Hepatocyte (in vitro differentiated cells): ENCODE results near the gene TMEM150B. TPM values are rescaled to one million over a fixed set of nuclear protein-coding genes. Genes with fewer than 3 reads are reported as not detected.

Experiments used
- DNase-seq: peaks from one replicate; pipeline ENCODE4 v3.0.0-alpha.2; 2016; ENCODE audit warnings: low spot score
- H2AFZ ChIP-seq: fragments of 200-600 bp; sonication (generic); 2 replicates; pipeline ENCODE4 v1.6.0; 2016; ENCODE audit warnings: antibody characterized with exemption, mild to moderate bottlenecking
- H3K27ac ChIP-seq: fragments of 200-600 bp; sonication (generic); 2 replicates; pipeline ENCODE4 v1.5.1; 2016; ENCODE audit warnings: mild to moderate bottlenecking
- H3K27me3 ChIP-seq: fragments of 200-600 bp; sonication (generic); 2 replicates; pipeline ENCODE4 v1.6.1; 2016
- H3K36me3 ChIP-seq: fragments of 200-600 bp; sonication (generic); replicated peaks from 2 replicates; pipeline ENCODE4 v1.5.1; 2016; ENCODE audit warnings: low read depth; ENCODE audit not compliant: insufficient read depth
- H3K4me1 ChIP-seq: fragments of 200-600 bp; sonication (generic); 2 replicates; pipeline ENCODE4 v1.5.1; 2016; ENCODE audit warnings: mild to moderate bottlenecking, moderate library complexity; ENCODE audit not compliant: insufficient read depth
- H3K4me2 ChIP-seq: fragments of 200-600 bp; sonication (generic); 2 replicates; pipeline ENCODE4 v1.6.0; 2016
- H3K4me3 ChIP-seq: fragments of 200-600 bp; sonication (generic); 2 replicates; pipeline ENCODE4 v1.5.1; 2016; ENCODE audit warnings: mild to moderate bottlenecking
- H3K79me2 ChIP-seq: fragments of 200-600 bp; sonication (generic); 2 replicates; pipeline ENCODE4 v1.6.0; 2017; ENCODE audit warnings: mild to moderate bottlenecking
- H3K9me2 ChIP-seq: fragments of 200-600 bp; sonication (generic); replicated peaks from 2 replicates; pipeline ENCODE4 v1.6.0; 2017; ENCODE audit warnings: mild to moderate bottlenecking; ENCODE audit not compliant: insufficient read depth
- H3K9me3 ChIP-seq: fragments of 200-600 bp; sonication (generic); 2 replicates; pipeline ENCODE4 v1.5.1; 2016; ENCODE audit warnings: low read depth, mild to moderate bottlenecking
- H4K20me1 ChIP-seq: fragments of 200-600 bp; sonication (generic); 2 replicates; pipeline ENCODE4 v1.6.0; 2016; ENCODE audit warnings: mild to moderate bottlenecking; ENCODE audit not compliant: insufficient read depth, poor library complexity, severe bottlenecking
- CTCF ChIP-seq: fragments of 200-600 bp; sonication (generic); IDR thresholded peaks from 2 replicates; pipeline ENCODE4 v1.5.1; 2016; ENCODE audit warnings: antibody characterized with exemption, mild to moderate bottlenecking; ENCODE audit not compliant: poor library complexity
- EZH2 ChIP-seq: fragments of 200-600 bp; sonication (generic); IDR thresholded peaks from 2 replicates; pipeline ENCODE4 v1.6.1; 2016; ENCODE audit warnings: antibody characterized with exemption, mild to moderate bottlenecking, borderline replicate concordance
- EZH2phosphoT487 ChIP-seq: fragments of 200-600 bp; sonication (generic); IDR thresholded peaks from one replicate; pipeline ENCODE4 v1.6.1; 2018; ENCODE audit warnings: antibody characterized with exemption, mild to moderate bottlenecking, low read depth, moderate library complexity; ENCODE audit not compliant: unreplicated experiment, severe bottlenecking
- WGBS: methylation state at CpG from one replicate; pipeline ENCODE4 v1.1.6; 2016; ENCODE audit warnings: low lambda C conversion rate; ENCODE audit errors: missing lambda C conversion rate; 5-methylcytosine and 5-hydroxymethylcytosine counted together
- polyA plus RNA-seq: library from polyadenylated mRNA; unstranded; fragments of >200 nt; fragmentation: Nextera tagmentation; extraction: Ambion mirVana; gene quantifications from 2 replicates; pipeline ENCODE4 v1.2.1, GENCODE V29; 2016
- total RNA-seq: library from RNA; depleted of rRNA; stranded (reverse); fragments of >200 nt; gene quantifications from 2 replicates; pipeline ENCODE4 v1.2.3, GENCODE V29; 2014

The TMEM150B gene
- total and polyA plus RNA-seq, 2 experiments from 2014 or later = 9.2 to 25.4 TPM

- H3K27me3 ChIP-seq = no peaks in the 10 kb centered on the region
- peak overlapping the region; percentile 93 for H3K4me2 ChIP-seq
- H3K79me2 ChIP-seq = peaks cover 8% of the 10 kb centered on the region
- DNase-seq = no peak
- WGBS = 23% methylated on average over 14 of the region's 18 CpGs
- peaks cover 8% of the 10 kb centered on the region for H3K4me1 ChIP-seq
- no peak overlapping the region for H2AFZ ChIP-seq
- H3K9me2 ChIP-seq = no peaks in the 10 kb centered on the region
- no peaks in the 10 kb centered on the region for H3K9me3 ChIP-seq
- no peaks in the 10 kb centered on the region for H4K20me1 ChIP-seq
- no peak overlapping the region for H3K4me3 ChIP-seq
- no peak for TF ChIP-seq EZH2phosphoT487
- TF ChIP-seq EZH2 = no peak
- no peak for TF ChIP-seq CTCF
- peak overlapping the region; percentile 81 for H3K27ac ChIP-seq
- H3K36me3 ChIP-seq = no peaks in the 10 kb centered on the region
These were observed 39.8 kb downstream of the TMEM150B start for GRCh38 chr19:55285229-55285890.

GRCh38 chr19:55284405-55285058, 40.6 kb downstream of the TMEM150B start:
- H3K27ac ChIP-seq = peak overlapping the region; percentile 81
- peaks cover 8% of the 10 kb centered on the region for H3K79me2 ChIP-seq
- no peaks in the 10 kb centered on the region for H4K20me1 ChIP-seq
- no peak for DNase-seq
- H3K9me2 ChIP-seq = no peaks in the 10 kb centered on the region
- TF ChIP-seq EZH2 (no peak), CTCF (no peak), EZH2phosphoT487 (no peak)
- peak overlapping the region; percentile 55 for H3K4me3 ChIP-seq
- H3K27me3 ChIP-seq = no peaks in the 10 kb centered on the region
- H3K4me2 ChIP-seq = peak overlapping the region; percentile 93
- no peaks in the 10 kb centered on the region for H3K9me3 ChIP-seq
- peaks cover 8% of the 10 kb centered on the region for H3K4me1 ChIP-seq
- H2AFZ ChIP-seq = peak overlapping the region; percentile 56
- 17% methylated on average over 1 of the region's 16 CpGs for WGBS
- H3K36me3 ChIP-seq = no peaks in the 10 kb centered on the region

- Histone ChIP-seq H3K4me1 (peaks cover 13% of the 10 kb centered on the region), H3K9me3 (no peaks in the 10 kb centered on the region), H3K79me2 (peaks cover 14% of the 10 kb centered on the region), H3K4me2 (peak within 1 kb of the TSS; percentile 93), H4K20me1 (no peaks in the 10 kb centered on the region), H3K9me2 (no peaks in the 10 kb centered on the region), H3K27me3 (no peaks in the 10 kb centered on the region), H3K36me3 (no peaks in the 10 kb centered on the region), H3K27ac (peak within 1 kb of the TSS; percentile 81), H2AFZ (peak within 1 kb of the TSS; percentile 56), H3K4me3 (peak within 1 kb of the TSS; percentile 55)
- WGBS = 31% methylated on average over 6 of the region's 44 CpGs
- TF ChIP-seq CTCF (no peak), EZH2 (no peak), EZH2phosphoT487 (no peak)
- DNase-seq = peak; percentile 81
These were observed 41.4 kb downstream of the TMEM150B start, which contains the start of gene BRSK1 for GRCh38 chr19:55283548-55284377. TSS of gene BRSK1 (plus strand) at chr19:55283997. CDS start at chr19:55284443, 446 bp downstream.
